GM13977 (cell line): ENCODE results near the gene STKLD1.

Source experiments
- DNase-seq: peaks from one replicate; pipeline ENCODE4 v3.0.0; 2012; ENCODE audit warnings: low spot score
- in situ Hi-C: fragments of 300-500 bp; cut with MboI; formaldehyde crosslinking; loops from one replicate; pipeline ENCODE4 v1.12.0; 2022; ENCODE audit warnings: low sequenced_read_pairs, low pct_unique_long_range_greater_than_20kb, mixed read lengths, inconsistent platforms; ENCODE audit not compliant: unreplicated experiment
- TF ChIP-seq, protein P1 (sequence below): IDR thresholded peaks from 2 replicates; pipeline ENCODE4 v1.5.1; 2012; ENCODE audit warnings: mild to moderate bottlenecking, control low read depth; ENCODE audit not compliant: insufficient read depth; ENCODE audit errors: extremely low read depth, missing control alignments

Gene STKLD1

DNA sequence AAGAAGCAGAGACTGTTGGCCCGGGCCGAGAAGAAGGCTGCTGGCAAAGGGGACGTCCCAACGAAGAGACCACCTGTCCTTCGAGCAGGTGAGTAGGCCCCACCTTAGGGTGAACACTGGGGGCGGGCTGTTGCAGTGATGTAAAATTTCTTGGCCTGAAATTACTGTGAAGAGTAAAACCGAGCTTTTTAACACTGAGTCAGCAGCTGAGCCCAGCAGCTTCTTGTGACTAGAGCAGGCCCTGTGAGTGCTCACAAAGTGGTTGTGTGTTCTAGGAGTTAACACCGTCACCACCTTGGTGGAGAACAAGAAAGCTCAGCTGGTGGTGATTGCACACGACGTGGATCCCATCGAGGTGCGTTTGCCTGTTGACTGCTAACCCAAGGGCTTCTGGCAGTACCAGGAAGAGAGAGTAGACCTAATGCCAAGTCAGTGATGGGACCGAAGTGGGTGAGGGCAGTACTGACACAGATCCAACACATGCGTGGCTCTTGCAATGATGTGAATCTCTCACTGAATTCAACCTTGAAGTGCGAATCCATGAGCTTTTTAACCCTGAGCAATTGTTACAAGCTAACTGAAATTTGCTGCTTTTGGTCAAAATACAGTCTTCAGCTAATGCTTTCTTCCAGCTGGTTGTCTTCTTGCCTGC is 26.1 kb upstream of the STKLD1 start:
- in situ Hi-C loops: no loop called here
- TF ChIP-seq, protein P1, sequence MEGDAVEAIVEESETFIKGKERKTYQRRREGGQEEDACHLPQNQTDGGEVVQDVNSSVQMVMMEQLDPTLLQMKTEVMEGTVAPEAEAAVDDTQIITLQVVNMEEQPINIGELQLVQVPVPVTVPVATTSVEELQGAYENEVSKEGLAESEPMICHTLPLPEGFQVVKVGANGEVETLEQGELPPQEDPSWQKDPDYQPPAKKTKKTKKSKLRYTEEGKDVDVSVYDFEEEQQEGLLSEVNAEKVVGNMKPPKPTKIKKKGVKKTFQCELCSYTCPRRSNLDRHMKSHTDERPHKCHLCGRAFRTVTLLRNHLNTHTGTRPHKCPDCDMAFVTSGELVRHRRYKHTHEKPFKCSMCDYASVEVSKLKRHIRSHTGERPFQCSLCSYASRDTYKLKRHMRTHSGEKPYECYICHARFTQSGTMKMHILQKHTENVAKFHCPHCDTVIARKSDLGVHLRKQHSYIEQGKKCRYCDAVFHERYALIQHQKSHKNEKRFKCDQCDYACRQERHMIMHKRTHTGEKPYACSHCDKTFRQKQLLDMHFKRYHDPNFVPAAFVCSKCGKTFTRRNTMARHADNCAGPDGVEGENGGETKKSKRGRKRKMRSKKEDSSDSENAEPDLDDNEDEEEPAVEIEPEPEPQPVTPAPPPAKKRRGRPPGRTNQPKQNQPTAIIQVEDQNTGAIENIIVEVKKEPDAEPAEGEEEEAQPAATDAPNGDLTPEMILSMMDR: no peak
- DNase-seq: no peak

DNA sequence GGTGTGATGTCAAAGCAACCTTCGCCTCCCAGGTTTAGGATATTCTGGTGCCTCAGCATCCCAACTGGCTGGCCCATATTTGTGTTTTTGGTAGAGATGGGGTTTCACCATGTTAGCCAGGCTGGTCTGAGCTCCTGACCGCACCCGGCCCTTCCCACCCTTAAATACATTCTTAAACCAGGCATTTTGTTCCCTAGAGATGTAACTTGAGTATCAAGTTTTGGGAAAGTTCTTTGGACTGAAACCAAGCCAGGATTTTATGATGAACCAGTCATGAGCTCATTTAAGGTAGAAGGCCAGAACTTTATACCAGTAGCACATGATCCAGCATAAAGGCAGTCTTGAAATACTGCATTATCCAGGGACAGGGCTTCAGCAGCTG is 24.6 kb upstream of the STKLD1 start:
- DNase-seq: no peak
- in situ Hi-C loops: no loop called here
- TF ChIP-seq, protein P1: no peak

DNA sequence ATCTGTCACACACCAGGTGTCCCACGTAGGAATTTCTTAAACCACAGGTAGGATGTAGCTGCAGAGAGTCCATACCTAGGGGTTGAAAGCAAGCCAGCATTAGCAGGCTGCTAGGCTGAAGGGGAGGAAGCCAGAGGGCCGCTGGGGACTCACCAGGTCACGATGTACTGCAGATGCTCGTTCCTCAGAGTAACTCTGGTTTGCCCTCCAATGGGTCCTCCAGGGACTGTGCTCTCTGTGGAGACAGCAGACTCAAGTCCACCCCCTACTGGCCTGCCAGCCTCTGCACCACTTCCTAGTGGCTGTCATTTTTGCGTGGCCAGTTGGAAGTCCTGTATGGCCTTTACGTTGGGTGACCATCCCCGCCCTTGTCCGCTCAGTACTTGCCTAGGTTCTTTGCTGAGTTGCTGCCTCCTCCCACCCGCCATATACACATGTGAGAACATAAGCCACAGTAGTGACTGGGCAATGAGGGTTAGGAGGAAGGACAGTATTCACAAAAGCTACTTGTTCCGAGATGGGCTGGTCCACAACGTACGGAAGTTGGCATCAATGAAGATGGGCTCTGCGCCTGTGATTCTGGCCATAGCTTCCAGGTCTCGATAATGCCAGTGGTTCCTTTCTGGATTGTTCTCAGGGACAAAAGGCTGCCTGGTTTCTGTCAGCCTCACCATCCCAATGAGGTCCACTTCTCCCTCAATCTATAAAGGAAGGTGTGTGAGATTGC is 24.1 kb upstream of the STKLD1 start:
- TF ChIP-seq, protein P1: peak; percentile 65
- DNase-seq: peak; percentile 58
- in situ Hi-C loops: no loop called here

DNA sequence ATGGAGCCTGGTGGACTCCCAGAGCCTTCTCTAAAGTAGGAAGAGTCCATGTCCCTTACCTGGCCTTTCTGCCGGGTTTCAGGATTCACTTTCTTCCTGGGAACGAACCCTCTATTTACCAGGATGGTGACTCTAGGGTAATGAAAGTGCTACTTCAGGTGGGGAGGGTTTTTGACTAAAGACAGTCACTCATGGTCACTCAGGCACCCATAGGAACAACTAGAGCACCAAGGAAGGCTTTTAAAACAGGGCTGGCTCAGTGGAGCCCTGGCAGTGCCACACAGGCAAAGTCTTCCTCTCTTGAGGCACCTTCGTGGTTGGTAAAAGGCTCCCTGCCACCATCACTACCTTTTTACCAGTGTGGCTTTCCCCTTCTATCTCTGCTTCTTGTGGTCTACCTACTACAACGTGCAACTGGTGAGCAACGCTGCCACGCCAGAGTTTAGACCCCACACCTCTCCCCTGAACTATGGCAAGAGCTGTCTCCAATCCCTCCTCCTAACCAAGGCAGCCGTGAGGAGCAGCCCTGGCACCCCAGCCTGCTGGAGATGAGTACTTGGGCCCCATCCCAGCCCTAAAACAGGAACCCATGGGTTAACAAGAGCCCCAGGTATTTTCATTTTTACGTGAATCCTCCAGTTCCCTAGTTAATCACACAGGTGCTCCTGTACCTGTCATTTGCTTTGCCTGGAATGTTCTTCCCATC is 23.4 kb upstream of the STKLD1 start:
- TF ChIP-seq, protein P1: no peak
- in situ Hi-C loops: no loop called here
- DNase-seq: no peak

DNA sequence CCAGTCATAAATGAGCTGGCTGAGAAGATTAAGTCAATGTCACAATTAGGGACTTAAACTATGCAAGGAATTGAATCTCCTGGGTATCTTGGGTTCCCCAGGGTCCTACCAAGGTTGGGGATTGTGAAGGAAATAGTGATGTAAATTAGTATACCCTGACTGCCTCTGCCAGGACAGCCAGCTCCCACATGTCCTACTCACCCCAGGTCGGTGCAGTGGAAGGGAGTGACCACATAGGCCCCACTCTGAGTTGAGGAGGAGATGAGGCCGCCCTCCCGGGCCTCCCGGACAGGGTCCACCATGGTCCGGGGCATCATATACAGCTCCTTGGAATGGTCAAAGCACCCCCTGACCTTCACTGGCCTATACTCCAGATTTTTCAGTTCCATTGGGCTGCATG is 22.6 kb upstream of the STKLD1 start:
- DNase-seq: no peak
- TF ChIP-seq, protein P1: no peak
- in situ Hi-C loops: no loop called here

DNA sequence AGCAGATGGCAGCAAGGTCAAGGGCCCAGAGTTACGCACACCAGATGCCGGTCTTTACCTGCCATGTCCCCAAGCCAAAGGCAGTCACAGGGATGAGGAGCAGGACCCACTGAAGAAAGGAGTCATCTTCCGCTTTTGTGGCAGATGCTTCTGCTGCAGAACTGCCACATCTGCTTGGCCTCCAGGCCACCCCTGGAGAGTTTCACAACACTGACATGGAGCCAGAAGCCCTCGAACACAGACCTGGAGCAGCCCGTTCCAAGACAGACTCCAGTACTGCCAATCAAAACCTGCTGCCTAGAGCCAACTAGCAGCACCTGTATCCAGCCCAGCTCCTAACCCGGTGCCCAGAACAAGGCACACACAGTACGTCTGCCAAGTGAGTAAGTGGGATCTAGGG is 21.4 kb upstream of the STKLD1 start:
- DNase-seq: no peak
- TF ChIP-seq, protein P1: no peak
- in situ Hi-C loops: no loop called here
